ENCODE measurements around the gene PHKB. TPM values are rescaled to one million over a fixed set of nuclear protein-coding genes. Genes with fewer than 3 reads are reported as not detected.

PHKB gene
- total RNA-seq, 1 donor from 2014 or later, result 47.8 TPM

- TF ChIP-seq, protein P1, sequence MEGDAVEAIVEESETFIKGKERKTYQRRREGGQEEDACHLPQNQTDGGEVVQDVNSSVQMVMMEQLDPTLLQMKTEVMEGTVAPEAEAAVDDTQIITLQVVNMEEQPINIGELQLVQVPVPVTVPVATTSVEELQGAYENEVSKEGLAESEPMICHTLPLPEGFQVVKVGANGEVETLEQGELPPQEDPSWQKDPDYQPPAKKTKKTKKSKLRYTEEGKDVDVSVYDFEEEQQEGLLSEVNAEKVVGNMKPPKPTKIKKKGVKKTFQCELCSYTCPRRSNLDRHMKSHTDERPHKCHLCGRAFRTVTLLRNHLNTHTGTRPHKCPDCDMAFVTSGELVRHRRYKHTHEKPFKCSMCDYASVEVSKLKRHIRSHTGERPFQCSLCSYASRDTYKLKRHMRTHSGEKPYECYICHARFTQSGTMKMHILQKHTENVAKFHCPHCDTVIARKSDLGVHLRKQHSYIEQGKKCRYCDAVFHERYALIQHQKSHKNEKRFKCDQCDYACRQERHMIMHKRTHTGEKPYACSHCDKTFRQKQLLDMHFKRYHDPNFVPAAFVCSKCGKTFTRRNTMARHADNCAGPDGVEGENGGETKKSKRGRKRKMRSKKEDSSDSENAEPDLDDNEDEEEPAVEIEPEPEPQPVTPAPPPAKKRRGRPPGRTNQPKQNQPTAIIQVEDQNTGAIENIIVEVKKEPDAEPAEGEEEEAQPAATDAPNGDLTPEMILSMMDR (IDR thresholded peaks at IDR 0.05; ENCODE audit: insufficient read depth, low read length, poor library complexity, severe bottlenecking), result no peak
- no peak for DNase-seq (ENCODE audit: low read depth)
- Histone ChIP-seq H3K27me3 (ENCODE audit: control insufficient read depth, insufficient read depth, low read length) (no peaks in the 10 kb centered on the region), H3K36me3 (ENCODE audit: control insufficient read depth, insufficient read depth, low read length) (no peaks in the 10 kb centered on the region), H3K4me3 (ENCODE audit: low read depth, low read length) (no peak overlapping the region)
Observed at GRCh38 chr16:47617732-47618131, 156.6 kb downstream of the PHKB start.

GRCh38 chr16:47622451-47623176 is 161.5 kb downstream of the PHKB start:
- no peak overlapping the region for H3K4me3 ChIP-seq (ENCODE audit: low read depth, low read length)
- DNase-seq (ENCODE audit: low read depth), result no peak
- TF ChIP-seq, protein P1 (IDR thresholded peaks at IDR 0.05; ENCODE audit: insufficient read depth, low read length, poor library complexity, severe bottlenecking), result no peak
- no peaks in the 10 kb centered on the region for H3K36me3 ChIP-seq (ENCODE audit: control insufficient read depth, insufficient read depth, low read length)
- H3K27me3 ChIP-seq (ENCODE audit: control insufficient read depth, insufficient read depth, low read length), result no peaks in the 10 kb centered on the region

GRCh38 chr16:47624563-47624962 is 163.4 kb downstream of the PHKB start:
- TF ChIP-seq, protein P1 (IDR thresholded peaks at IDR 0.05; ENCODE audit: insufficient read depth, low read length, poor library complexity, severe bottlenecking), result no peak
- Histone ChIP-seq H3K27me3 (ENCODE audit: control insufficient read depth, insufficient read depth, low read length) (no peaks in the 10 kb centered on the region), H3K36me3 (ENCODE audit: control insufficient read depth, insufficient read depth, low read length) (no peaks in the 10 kb centered on the region), H3K4me3 (ENCODE audit: low read depth, low read length) (no peak overlapping the region)
- DNase-seq (ENCODE audit: low read depth), result no peak

- H3K4me3 ChIP-seq (ENCODE audit: low read depth, low read length), result no peak overlapping the region
- H3K36me3 ChIP-seq (ENCODE audit: control insufficient read depth, insufficient read depth, low read length), result no peaks in the 10 kb centered on the region
- TF ChIP-seq, protein P1 (IDR thresholded peaks at IDR 0.05; ENCODE audit: insufficient read depth, low read length, poor library complexity, severe bottlenecking), result no peak
- DNase-seq (ENCODE audit: low read depth), result no peak
- no peaks in the 10 kb centered on the region for H3K27me3 ChIP-seq (ENCODE audit: control insufficient read depth, insufficient read depth, low read length)
Observed at GRCh38 chr16:47625115-47625567, 164.0 kb downstream of the PHKB start.

DNA sequence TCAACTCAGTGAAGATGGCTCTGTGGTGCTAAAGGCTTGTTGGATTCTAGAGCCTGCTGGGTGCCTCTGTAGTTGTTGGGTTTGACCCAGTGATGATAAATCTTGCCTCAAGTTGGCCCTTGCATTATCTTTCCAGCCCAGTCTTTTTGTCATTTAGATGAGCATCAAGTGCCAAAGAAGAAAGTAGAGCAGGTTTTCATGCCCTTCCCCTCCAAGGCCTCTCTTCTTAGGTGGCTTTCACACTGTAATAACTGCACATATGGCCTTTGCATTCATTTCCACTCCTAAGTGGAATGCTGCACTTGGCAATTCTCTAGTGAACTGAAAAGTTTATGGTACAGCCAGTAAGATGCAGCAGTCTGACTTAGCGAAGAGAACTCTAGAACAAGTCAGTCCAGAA is 165.1 kb downstream of the PHKB start:
- Histone ChIP-seq H3K27me3 (ENCODE audit: control insufficient read depth, insufficient read depth, low read length) (no peaks in the 10 kb centered on the region), H3K4me3 (ENCODE audit: low read depth, low read length) (no peak overlapping the region), H3K36me3 (ENCODE audit: control insufficient read depth, insufficient read depth, low read length) (no peaks in the 10 kb centered on the region)
- TF ChIP-seq, protein P1 (IDR thresholded peaks at IDR 0.05; ENCODE audit: insufficient read depth, low read length, poor library complexity, severe bottlenecking), result no peak
- no peak for DNase-seq (ENCODE audit: low read depth)

Measured in kidney epithelial cell (primary cell).